ENCODE results near the gene SET.
A peak's percentile ranks its signal among the peaks of the same experiment; 100 is the strongest.

SET gene

GRCh38 chr9:128713941-128714573 is 25.0 kb downstream of the SET start:
- FAIRE-seq: no peak

DNA sequence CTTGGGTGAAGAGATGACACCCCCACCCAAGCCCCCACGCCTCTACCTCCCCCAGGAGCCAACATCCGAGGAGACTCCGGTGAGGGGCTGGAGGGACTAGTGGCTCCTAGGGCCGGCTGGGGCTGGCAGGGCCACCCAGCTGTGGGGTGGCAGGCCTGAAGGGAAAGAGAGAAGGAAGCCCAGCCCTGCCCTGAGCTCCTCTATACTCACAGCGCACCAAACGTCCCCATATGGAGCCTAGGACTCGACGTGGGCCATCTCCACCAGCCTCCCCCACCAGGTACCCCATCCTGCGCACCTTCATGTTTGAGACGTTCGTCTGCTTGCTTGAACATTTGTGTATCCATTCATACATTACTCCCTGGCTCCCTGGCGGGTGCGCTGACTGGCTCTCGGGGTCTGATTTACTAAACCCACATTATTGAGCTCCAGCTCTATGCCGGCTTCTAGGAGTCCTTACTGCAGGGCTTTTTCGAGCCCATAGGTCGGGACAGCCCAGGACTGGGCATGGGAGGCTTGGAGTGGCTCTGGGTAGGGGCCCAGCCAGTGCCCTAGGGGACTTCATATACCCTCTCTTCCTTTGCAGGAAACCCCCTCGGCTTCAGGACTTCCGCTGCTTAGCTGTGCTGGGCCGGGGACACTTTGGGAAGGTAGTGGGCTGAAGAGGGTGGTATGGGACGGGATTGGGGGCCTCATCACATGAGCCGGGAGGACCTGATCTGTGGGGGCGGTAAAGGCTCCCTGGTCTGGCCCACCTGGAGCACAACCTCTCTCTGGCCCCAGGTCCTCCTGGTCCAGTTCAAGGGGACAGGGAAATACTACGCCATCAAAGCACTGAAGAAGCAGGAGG is 25.8 kb downstream of the SET start:
- FAIRE-seq: no peak

DNA sequence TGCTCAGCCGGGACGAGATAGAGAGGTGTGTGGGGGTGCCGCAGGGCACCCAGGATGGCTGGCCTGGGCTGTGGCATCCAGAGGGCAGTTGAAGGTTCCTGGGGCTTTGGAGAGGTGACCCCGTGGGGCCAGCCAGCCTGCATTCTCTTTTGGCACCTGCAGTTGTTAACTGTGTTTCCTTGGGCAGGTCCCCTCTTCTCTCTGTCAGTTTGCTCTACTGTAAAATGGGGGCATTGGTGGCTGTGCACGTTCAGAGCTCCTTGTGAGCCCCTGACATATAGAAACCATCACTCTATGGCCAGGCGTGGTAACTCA is 26.4 kb downstream of the SET start:
- no peak for FAIRE-seq

GRCh38 chr9:128716581-128717254 is 27.7 kb downstream of the SET start:
- FAIRE-seq: no peak

DNA sequence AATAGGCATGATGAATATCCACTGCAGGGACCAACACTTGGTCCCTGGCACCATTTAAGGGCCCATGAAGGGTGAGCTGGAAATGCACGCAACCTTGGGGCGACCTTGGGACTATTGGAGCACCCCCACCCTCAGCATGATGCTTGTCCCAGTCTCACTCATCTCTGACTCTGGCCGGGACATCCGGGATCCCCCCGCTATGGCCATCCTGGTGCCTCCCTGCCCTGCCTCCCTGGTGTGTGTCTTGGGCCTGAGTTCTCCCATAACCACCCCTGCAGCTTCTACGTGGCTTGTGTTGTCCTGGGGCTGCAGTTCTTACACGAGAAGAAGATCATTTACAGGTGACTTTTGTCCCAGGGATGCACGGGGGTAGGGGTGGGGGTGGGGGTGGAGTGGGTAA is 29.0 kb downstream of the SET start:
- FAIRE-seq: no peak

DNA sequence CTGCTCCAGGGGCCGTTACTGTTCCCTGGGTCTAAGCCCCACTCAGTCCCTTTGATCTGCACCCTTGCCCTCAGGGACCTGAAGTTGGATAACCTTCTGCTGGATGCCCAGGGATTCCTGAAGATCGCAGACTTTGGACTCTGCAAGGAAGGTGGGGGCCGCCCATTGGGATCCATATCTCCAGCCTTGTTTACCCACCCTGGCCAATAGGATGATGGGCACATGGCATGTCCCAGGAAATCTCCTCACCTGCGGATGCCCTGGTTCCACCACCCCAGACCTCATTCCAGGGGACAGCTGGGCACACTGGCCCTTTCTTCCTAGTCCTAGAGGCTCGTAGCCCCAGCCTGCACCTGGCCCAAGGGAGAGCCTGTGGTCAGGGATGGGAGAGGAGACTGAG is 29.5 kb downstream of the SET start:
- FAIRE-seq: no peak

DNA sequence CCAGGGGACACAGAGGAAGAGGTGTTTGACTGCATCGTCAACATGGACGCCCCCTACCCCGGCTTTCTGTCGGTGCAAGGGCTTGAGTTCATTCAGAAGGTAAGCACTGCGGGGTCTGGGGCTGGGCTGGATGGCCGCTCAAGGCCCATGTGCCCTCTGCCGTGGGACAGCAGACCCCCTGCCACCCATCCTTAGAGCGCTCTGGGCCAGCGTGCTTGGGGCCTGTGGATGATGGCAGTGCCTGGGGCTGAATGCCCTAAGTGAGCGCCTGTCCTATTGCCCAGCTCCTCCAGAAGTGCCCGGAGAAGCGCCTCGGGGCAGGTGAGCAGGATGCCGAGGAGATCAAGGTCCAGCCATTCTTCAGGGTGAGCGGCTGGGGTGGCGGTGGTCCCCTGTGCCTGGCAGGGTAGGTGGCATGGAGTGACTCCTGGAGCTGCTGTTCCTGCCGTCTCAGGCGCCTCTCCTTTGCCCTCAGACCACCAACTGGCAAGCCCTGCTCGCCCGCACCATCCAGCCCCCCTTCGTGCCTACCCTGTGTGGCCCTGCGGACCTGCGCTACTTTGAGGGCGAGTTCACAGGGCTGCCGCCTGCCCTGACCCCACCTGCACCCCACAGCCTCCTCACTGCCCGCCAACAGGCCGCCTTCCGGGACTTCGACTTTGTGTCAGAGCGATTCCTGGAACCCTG is 31.0 kb downstream of the SET start:
- FAIRE-seq: no peak

DNA sequence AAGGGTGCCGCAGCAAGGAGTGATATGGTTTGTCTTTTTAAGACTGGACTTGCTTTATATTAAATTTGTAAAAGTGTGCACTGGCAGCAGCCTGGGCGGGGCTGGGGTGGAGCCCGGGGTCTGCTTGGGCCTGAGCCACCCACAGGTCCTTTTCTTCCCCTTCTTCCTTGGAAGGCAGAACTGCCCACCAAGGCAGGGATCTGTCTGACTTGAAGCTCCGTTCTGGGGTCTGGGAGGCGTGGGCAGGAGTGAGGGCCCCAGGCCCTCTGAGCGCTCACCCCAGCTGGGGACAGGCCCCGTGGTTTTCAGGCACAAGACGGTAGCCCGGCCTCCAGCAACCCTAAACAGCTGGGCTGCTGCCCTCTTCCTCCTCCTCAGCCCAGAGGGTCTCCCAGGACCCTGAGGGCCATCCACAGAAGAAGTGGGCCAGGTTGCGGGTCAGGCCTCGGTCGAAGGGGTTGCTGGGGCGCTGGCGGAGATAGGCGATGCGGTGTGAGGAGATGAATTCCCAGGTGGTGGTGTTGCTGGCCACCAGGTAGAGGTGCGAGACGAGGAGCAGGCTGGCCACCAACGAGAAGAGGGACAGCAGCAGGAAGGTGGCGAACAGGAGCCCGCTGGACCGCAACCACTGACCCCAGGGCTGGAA is 31.9 kb downstream of the SET start:
- FAIRE-seq: no peak

DNA sequence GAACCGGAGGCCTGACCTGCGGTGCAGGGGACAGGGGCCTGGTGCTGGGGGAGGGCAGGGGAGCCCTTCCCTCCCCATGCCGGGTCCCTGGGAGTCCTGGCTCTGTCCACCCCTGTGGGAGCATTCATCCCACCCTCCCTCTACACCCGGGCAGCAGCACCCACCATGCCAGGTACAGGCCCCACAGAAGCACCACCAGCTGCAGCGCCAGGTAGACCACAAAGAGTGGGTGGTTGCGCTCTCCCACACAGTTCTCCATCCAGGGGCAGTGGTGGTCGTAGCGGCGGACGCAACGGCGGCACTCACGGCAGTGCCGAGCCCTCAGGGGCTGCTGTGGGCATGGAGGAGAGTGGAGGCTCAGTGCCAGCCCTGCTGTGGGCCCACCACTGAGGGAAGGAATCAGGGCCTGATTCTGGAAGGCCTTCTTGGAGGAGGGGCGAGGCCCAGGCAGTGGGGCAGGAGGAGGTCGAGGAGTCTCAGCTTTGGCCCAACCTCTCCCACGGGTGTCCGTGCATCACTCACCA is 32.5 kb downstream of the SET start:
- no peak for FAIRE-seq

GRCh38 chr9:128722380-128723351 is 33.6 kb downstream of the SET start:
- FAIRE-seq: no peak

DNA sequence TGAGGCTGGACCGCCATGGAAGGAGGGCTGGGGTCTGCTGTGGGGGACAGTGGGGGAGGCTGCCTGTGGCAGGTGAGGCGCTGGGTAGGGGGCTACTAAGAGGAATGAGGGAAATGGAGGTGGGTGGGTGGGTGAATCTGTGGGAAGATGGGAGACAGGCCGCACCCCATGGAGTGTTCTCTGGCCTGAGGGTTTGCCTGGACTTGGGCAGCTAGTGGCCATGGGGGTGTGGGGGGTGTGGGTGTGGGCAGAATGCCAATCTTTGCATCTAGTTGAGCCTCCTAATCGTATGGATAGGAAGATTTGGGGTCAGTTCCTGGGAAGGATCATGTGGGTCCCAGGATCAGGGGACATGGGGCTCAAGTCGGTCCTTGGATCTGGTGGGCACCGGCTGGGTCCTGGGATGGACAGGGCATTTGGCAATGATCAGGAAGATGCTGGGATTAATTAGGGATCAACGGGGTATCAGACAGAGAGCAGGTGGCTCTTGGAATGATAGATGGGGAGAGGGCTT is 34.4 kb downstream of the SET start:
- FAIRE-seq: no peak

- FAIRE-seq: peak; percentile 64
Observed at GRCh38 chr9:128723866-128724743, 35.1 kb downstream of the SET start, which contains the start of gene ZDHHC12. TSS of gene ZDHHC12 (minus strand) at chr9:128724127. CDS start at chr9:128724093, 34 bp downstream.

DNA sequence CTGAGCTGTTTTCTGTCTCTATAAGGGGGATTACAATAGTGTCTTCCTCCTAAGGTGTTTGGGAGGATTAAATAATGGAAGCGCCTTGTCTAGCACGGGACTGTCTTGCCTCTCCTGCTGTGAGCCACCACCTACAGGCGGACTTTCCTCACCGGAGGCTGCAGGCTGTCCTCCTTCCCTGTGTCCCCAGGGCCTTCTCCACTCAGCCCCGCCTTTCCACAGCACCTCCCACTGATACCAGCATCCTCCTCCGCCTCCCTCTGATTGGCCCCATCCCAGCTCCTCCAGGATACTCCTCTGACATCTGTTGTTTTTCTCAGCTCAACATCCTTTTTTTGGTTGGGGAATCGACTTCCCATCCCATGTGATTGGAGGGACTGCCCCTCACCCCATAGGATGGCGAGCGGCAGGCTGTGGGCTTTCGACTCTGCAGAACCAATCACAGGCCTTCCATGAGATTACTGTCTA is 35.8 kb downstream of the SET start:
- no peak for FAIRE-seq

DNA sequence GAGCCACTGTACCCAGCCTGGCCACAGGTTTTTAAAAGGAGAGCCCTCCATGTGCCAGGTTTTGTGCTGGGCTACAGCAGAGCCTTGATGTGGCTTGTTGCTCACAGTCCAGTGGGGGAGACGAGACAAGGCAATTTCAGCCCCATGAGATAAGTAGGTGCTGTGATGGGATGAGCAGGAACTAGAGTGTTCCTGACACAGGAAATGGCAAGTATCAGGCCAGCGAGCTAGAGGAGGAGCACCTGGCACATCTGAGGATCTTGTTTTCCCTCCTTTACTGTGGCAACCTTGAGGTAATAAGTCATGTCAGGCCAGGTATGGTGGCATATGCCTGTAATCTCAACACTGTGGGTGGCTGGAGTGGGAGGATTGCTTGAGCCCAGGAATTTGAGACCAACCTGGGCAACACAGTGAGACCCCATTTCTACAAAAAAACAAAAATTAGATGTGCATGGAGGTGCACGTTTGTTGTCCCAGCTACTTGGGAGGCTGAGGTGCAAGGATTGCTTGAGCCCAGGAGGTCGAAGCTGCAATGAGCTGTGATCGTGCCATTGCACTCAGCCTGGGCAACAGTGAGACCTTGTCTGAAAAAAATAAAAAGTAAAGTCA is 38.7 kb downstream of the SET start:
- no peak for FAIRE-seq

- no peak for FAIRE-seq
Observed at GRCh38 chr9:128728298-128728697, 39.3 kb downstream of the SET start.

- no peak for FAIRE-seq
Observed at GRCh38 chr9:128729302-128729701, 40.3 kb downstream of the SET start.

DNA sequence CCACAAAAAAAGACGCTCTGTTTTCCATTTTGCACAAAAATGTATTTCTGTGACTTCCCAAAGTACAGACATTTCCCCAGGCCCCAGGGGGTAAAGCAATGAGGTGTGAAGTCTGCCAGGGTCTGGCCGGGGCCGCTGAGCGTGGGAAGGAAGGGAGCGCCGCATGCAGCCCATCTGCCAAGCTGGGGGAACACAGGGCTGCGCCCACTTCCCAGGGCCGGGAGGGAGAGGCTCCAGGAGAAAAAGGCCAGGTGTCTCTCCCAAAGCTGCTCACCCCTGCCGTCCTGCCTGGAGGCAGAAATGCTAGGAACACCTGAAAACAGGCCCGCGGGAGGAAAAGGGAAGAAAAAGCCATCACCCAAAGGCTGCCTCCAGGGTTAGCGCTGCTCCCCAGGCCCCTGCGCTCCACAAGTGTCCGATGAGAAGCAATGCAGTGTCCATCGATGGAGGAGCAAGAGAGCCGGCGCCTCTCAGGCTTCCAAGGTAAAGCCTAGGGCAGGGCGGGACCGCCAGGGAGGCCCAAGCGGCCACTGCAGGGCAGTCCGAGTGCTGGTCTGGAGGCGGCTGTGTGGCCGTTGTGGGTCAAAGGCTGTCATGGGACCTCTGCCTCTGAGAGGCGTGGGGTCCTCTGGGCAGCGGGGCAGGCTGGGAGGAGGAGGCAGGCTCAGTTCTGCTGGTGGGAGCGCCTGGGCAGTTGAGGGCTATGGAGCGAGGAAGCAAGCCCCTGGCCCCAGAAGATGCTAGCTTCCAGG is 40.9 kb downstream of the SET start:
- FAIRE-seq: no peak

DNA sequence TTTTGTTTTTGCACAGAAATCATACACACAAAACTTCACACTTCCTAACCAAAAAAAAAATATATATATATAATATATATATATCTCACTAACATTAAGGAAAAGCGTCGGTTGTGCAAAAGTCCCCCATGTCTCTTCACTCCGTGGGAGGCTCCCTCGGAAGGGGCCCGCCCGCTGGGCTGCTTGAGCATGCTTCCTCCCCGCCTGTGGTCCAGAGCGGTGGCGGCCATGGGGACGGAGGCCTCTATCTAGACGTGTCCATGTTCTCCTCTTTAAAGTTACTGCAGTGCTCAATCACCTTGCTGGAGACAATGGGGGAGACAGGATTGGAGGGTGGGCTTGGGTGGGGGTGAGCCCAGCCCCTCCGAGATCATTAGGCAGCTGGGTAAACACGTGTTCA is 42.1 kb downstream of the SET start:
- FAIRE-seq: no peak

DNA sequence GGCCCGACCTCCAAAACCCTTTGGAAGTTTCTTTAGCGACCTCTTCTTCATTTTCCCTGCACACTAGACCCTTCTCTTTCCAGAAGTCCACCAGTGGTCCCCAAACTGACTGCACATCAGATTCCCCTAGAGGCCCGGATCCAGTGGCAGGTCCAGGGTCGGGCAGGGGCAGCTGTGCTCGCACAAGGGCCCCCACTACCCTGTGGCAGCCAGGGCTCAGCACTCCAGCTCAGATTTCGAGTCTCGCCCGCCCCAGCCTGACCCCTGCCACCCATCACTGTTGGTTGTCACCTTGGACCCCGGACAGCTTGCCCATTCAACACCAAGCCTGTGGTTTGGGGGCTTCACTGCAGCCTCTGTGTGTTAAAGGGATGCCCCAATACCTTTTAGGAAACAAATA is 42.7 kb downstream of the SET start:
- FAIRE-seq: no peak

All from islet of Langerhans (tissue), 1 donor.